Smooth muscle cell (in vitro differentiated cells): ENCODE data around the gene PLBD2. TPM values are rescaled to one million over a fixed set of nuclear protein-coding genes. Genes with fewer than 3 reads are reported as not detected.

Experiments
- DNase-seq: peaks from one replicate; lab custom pipeline; 2025; ENCODE audit not compliant: unreplicated experiment; lab: John Stamatoyannopoulos, UW
- H2AFZ ChIP-seq: fragments of 200-600 bp; sonication (generic); 2 replicates; pipeline ENCODE4 v1.6.0; 2016; ENCODE audit warnings: antibody characterized with exemption, low read depth, mild to moderate bottlenecking
- H3F3A ChIP-seq: fragments of 200-600 bp; sonication (generic); 2 replicates; pipeline ENCODE4 v1.6.0; 2017; ENCODE audit warnings: antibody characterized with exemption, low read depth
- H3K27ac ChIP-seq: fragments of 200-600 bp; sonication (generic); 2 replicates; pipeline ENCODE4 v1.5.1; 2016; ENCODE audit warnings: low read depth, mild to moderate bottlenecking
- H3K27me3 ChIP-seq: fragments of 200-600 bp; sonication (generic); 2 replicates; pipeline ENCODE4 v1.6.1; 2016; ENCODE audit warnings: low read depth, mild to moderate bottlenecking
- H3K36me3 ChIP-seq: fragments of 200-600 bp; sonication (generic); 2 replicates; pipeline ENCODE4 v1.5.1; 2016; ENCODE audit warnings: low read depth
- H3K4me1 ChIP-seq: fragments of 200-600 bp; sonication (generic); 2 replicates; pipeline ENCODE4 v1.5.1; 2016; ENCODE audit warnings: low read depth
- H3K4me2 ChIP-seq: fragments of 200-600 bp; sonication (generic); 2 replicates; pipeline ENCODE4 v1.6.0; 2016; ENCODE audit warnings: mild to moderate bottlenecking
- H3K4me3 ChIP-seq: fragments of 200-600 bp; sonication (generic); 2 replicates; pipeline ENCODE4 v1.5.1; 2016; ENCODE audit warnings: mild to moderate bottlenecking
- H3K79me2 ChIP-seq: fragments of 200-600 bp; sonication (generic); 2 replicates; pipeline ENCODE4 v1.6.0; 2016; ENCODE audit warnings: low read depth, mild to moderate bottlenecking
- H3K9ac ChIP-seq: fragments of 200-600 bp; sonication (generic); 2 replicates; pipeline ENCODE4 v1.6.0; 2016; ENCODE audit warnings: low read depth
- H3K9me3 ChIP-seq: fragments of 200-600 bp; sonication (generic); replicated peaks from 2 replicates; pipeline ENCODE4 v1.5.1; 2016; ENCODE audit warnings: low read depth
- H4K20me1 ChIP-seq: fragments of 200-600 bp; sonication (generic); 2 replicates; pipeline ENCODE4 v1.6.0; 2016; ENCODE audit warnings: low read depth
- WGBS: methylation state at CpG from one replicate; pipeline ENCODE4 v1.1.7; 2016; ENCODE audit warnings: low lambda C conversion rate; 5-methylcytosine and 5-hydroxymethylcytosine counted together
- polyA plus RNA-seq: library from polyadenylated mRNA; unstranded; fragments of >200 nt; fragmentation: Nextera tagmentation; extraction: Ambion mirVana; gene quantifications from 2 replicates; pipeline ENCODE4 v1.2.1, GENCODE V29; 2016
- total RNA-seq: library from RNA; depleted of rRNA; stranded (reverse); fragments of >200 nt; gene quantifications from 2 replicates; pipeline ENCODE4 v1.2.3, GENCODE V29; 2014
- TF ChIP-seq, protein P1 (sequence below): fragments of 200-600 bp; sonication (generic); IDR thresholded peaks from 2 replicates; pipeline ENCODE4 v1.5.1; 2017; ENCODE audit warnings: borderline replicate concordance, mild to moderate bottlenecking, antibody characterized with exemption; ENCODE audit not compliant: insufficient read depth, poor library complexity, severe bottlenecking

Gene PLBD2
- total and polyA plus RNA-seq, 2 experiments from 2014 or later, result 19.6 to 32.9 TPM

DNA sequence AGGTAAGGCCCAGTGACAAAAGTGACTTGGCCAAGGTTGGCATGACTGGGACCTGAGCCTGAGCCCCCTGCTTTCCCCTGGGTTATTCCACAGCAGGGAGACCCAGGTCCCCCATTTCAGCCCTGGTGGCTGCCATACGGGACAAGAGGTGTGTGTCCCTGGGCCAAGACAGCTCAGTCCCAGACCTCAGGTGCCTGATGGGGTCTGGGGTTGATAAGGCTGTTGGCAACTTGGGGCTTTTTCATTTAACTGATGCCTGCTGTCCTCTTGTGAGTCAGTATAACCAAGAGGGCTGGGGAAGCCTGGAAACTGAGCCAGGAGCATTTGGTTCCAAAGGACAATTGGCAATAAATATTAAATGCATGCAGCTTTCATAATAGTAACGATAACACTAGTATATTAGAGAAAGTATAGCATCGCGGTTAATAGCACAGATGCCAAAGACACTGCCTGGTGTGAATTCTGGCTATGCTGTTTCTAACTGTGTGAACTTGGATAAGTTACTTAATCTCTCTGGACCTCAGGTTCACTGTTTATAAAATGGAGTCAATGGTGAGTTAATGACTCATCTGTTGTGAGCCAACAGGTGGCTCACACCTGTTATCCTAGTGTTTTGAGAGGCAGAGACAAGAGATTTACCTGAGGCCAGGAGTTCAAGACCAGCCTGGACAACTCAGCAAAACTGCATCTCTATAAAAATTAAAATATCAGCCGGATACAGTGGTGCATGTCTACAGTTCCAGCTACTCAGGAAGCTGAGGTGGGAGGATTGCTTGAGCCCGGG is 64.7 kb downstream of the PLBD2 start:
- DNase-seq, result no peak
- Histone ChIP-seq H3K9me3 (no peaks in the 10 kb centered on the region), H3K27ac (no peak overlapping the region), H3F3A (no peaks in the 10 kb centered on the region), H3K9ac (no peak overlapping the region), H3K79me2 (no peaks in the 10 kb centered on the region), H4K20me1 (no peaks in the 10 kb centered on the region), H3K4me1 (peaks cover 5% of the 10 kb centered on the region), H3K4me2 (peak overlapping the region; percentile 73), H3K36me3 (no peaks in the 10 kb centered on the region), H3K4me3 (peak overlapping the region; percentile 43), H2AFZ (no peak overlapping the region), H3K27me3 (no peaks in the 10 kb centered on the region)
- WGBS, result 96% methylated on average over 6 of the region's 6 CpGs
- TF ChIP-seq, protein P1, sequence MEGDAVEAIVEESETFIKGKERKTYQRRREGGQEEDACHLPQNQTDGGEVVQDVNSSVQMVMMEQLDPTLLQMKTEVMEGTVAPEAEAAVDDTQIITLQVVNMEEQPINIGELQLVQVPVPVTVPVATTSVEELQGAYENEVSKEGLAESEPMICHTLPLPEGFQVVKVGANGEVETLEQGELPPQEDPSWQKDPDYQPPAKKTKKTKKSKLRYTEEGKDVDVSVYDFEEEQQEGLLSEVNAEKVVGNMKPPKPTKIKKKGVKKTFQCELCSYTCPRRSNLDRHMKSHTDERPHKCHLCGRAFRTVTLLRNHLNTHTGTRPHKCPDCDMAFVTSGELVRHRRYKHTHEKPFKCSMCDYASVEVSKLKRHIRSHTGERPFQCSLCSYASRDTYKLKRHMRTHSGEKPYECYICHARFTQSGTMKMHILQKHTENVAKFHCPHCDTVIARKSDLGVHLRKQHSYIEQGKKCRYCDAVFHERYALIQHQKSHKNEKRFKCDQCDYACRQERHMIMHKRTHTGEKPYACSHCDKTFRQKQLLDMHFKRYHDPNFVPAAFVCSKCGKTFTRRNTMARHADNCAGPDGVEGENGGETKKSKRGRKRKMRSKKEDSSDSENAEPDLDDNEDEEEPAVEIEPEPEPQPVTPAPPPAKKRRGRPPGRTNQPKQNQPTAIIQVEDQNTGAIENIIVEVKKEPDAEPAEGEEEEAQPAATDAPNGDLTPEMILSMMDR, result no peak

DNA sequence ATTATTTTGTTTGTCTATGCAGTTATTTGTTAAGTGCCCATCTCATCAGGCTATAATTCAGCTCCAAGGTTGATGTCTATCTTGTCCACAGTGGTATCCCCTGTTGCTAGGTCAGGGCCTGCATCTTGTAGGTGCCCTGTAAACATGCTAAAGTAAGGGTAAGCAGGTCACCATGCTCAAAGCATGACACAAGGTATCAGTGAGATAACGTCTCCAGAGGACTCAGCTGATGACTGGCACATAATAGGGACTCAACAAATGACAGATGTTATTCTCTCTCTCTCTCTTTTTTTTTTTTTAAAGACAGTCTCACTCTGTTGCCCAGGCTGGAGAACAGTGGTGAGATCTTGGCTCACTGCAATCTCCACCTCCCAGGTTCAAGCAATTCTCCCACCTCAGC is 66.1 kb downstream of the PLBD2 start:
- Histone ChIP-seq H2AFZ (no peak overlapping the region), H3K4me1 (peaks cover 5% of the 10 kb centered on the region), H4K20me1 (no peaks in the 10 kb centered on the region), H3K4me3 (no peak overlapping the region), H3K4me2 (no peak overlapping the region), H3K27ac (no peak overlapping the region), H3K27me3 (no peaks in the 10 kb centered on the region), H3K79me2 (no peaks in the 10 kb centered on the region), H3K36me3 (no peaks in the 10 kb centered on the region), H3K9me3 (no peaks in the 10 kb centered on the region), H3F3A (no peaks in the 10 kb centered on the region), H3K9ac (no peak overlapping the region)
- 90% methylated on average over 1 of the region's 1 CpG for WGBS
- no peak for DNase-seq
- TF ChIP-seq, protein P1, result no peak

DNA sequence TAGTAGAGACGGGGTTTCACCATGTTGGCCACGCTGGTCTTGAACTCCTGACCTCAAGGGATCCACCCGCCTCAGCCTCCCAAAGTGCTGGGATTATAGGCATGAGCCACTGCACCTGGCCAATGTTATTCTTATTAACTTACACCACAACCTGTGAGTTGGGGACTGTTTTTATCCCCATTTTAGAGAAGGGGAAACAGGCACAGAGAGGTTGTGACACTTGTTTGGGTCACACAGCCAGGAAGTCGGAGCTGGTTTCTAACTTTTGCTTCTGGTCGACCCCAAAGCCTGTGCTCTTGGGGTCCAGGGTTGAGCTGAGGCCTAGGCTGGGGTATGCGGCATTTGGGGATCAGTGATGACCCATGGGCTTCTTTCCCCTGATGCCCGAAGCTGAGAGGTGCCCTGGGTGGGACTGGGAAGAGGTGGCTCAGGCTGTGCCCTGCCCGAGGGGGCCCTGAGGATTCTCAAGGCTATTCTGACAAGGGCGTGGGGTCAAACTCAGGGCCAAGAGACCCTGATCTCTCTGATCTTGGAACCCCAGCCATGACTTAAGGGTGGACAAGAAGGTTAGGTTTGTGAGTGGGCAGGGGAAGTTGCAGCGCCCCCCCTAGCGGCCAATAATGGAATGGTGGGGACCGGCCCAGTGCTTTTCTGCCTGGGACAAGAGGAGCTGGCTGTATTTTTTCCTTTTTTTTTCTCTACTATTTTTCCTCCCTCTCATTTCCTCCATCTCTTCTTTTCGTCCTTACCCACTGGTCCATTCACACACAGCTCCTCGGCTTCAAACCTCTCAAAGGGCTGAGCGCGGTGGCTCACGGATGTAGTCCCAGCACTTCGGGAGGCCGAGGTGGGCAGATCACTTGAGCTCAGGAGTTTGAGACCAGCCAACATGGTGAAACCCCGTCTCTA is 66.8 kb downstream of the PLBD2 start:
- H4K20me1 ChIP-seq, result no peaks in the 10 kb centered on the region
- WGBS, result 49% methylated on average over 19 of the region's 20 CpGs
- no peaks in the 10 kb centered on the region for H3F3A ChIP-seq
- TF ChIP-seq, protein P1, result peak; percentile 74
- no peak overlapping the region for H3K9ac ChIP-seq
- no peak overlapping the region for H2AFZ ChIP-seq
- no peaks in the 10 kb centered on the region for H3K27me3 ChIP-seq
- H3K4me2 ChIP-seq, result no peak overlapping the region
- no peaks in the 10 kb centered on the region for H3K79me2 ChIP-seq
- H3K9me3 ChIP-seq, result no peaks in the 10 kb centered on the region
- peak; percentile 16 for DNase-seq
- no peak overlapping the region for H3K4me3 ChIP-seq
- H3K27ac ChIP-seq, result no peak overlapping the region
- H3K36me3 ChIP-seq, result no peaks in the 10 kb centered on the region
- H3K4me1 ChIP-seq, result peaks cover 5% of the 10 kb centered on the region
